WTC11 (cell line): ENCODE measurements around the gene MNAT1. TPM values are rescaled to one million over a fixed set of nuclear protein-coding genes. Genes with fewer than 3 reads are reported as not detected.

ENCODE experiments used
- ATAC-seq: fragments of 200-7000 bp; cut with Tn5 transposase; 2 replicates; pipeline ENCODE4 v1.10.0; 2021; ENCODE audit warnings: mild to moderate bottlenecking, moderate library complexity
- CTCF ChIA-PET: fragments of 300-600 bp; sonication (Branson Sonifier 250); formaldehyde crosslinking; loops from one replicate; lab custom pipeline; 2021; ENCODE audit warnings: antibody characterized with exemption; lab: Charles Lee
- POLR2A ChIA-PET: fragments of 350-600 bp; sonication (Branson Sonifier 250); formaldehyde crosslinking; loops from one replicate; lab custom pipeline; 2021; ENCODE audit warnings: antibody characterized with exemption; lab: Charles Lee
- DNase-seq: peaks from one replicate; pipeline ENCODE4 v3.0.0; 2021; ENCODE audit warnings: low spot score
- H3K27ac Mint-ChIP-seq: 2 replicates; pipeline ENCODE4 v1.8.0; 2021; ENCODE audit warnings: mixed read lengths
- H3K27me3 Mint-ChIP-seq: 2 replicates; pipeline ENCODE4 v1.8.0; 2021; ENCODE audit warnings: low read depth, mild to moderate bottlenecking, moderate library complexity, mixed read lengths
- H3K36me3 Mint-ChIP-seq: 2 replicates; pipeline ENCODE4 v1.8.0; 2021; ENCODE audit warnings: mixed read lengths
- H3K4me1 Mint-ChIP-seq: 2 replicates; pipeline ENCODE4 v1.8.0; 2022; ENCODE audit warnings: mixed read lengths
- H3K4me3 Mint-ChIP-seq: 2 replicates; pipeline ENCODE4 v1.8.0; 2021; ENCODE audit warnings: mild to moderate bottlenecking, moderate library complexity, mixed read lengths
- H3K9me3 Mint-ChIP-seq: 2 replicates; pipeline ENCODE4 v1.8.0; 2021; ENCODE audit warnings: mixed read lengths
- CTCF ChIP-seq: fragments of 200-600 bp; IDR thresholded peaks from 2 replicates; pipeline ENCODE4 v1.8.0; 2022; ENCODE audit warnings: antibody characterized with exemption
- FOXK1 ChIP-seq: sonication (generic); formaldehyde crosslinking; IDR thresholded peaks from 2 replicates; pipeline ENCODE4 v1.8.0; 2022; ENCODE audit warnings: mild to moderate bottlenecking, moderate library complexity, missing genetic modification reagents
- GABPB1 ChIP-seq: sonication (generic); formaldehyde crosslinking; IDR thresholded peaks from 2 replicates; pipeline ENCODE4 v1.8.1; 2023; ENCODE audit warnings: mild to moderate bottlenecking, missing genetic modification reagents
- HMGA2 ChIP-seq: fragments of 250-450 bp; sonication (Bioruptor Pico); IDR thresholded peaks from 2 replicates; pipeline ENCODE4 v1.4.0; 2021; ENCODE audit warnings: mild to moderate bottlenecking, moderate library complexity
- JAZF1 ChIP-seq: fragments of 250-450 bp; sonication (Bioruptor Pico); IDR thresholded peaks from 2 replicates; pipeline ENCODE4 v1.9.0; 2021; ENCODE audit warnings: moderate library complexity, mild to moderate bottlenecking, inconsistent platforms
- KAT7 ChIP-seq: sonication (generic); formaldehyde crosslinking; IDR thresholded peaks from 2 replicates; pipeline ENCODE4 v1.8.1; 2023; ENCODE audit warnings: missing genetic modification reagents, mild to moderate bottlenecking, borderline replicate concordance
- NR1H2 ChIP-seq: sonication (generic); formaldehyde crosslinking; IDR thresholded peaks from 2 replicates; pipeline ENCODE4 v1.9.0; 2021; ENCODE audit warnings: mild to moderate bottlenecking, moderate library complexity, missing genetic modification reagents
- NR2C2 ChIP-seq: sonication (generic); formaldehyde crosslinking; IDR thresholded peaks from 2 replicates; pipeline ENCODE4 v1.8.0; 2022; ENCODE audit warnings: mild to moderate bottlenecking, missing genetic modification reagents
- NR3C1 ChIP-seq: sonication (generic); formaldehyde crosslinking; conservative IDR thresholded peaks from 2 replicates; pipeline ENCODE4 v1.8.1; 2023; ENCODE audit warnings: low read depth, mild to moderate bottlenecking, missing genetic modification reagents
- OVOL2 ChIP-seq: fragments of 250-450 bp; sonication (Bioruptor Pico); IDR thresholded peaks from 2 replicates; pipeline ENCODE4 v1.9.0; 2021; ENCODE audit warnings: mild to moderate bottlenecking, borderline replicate concordance
- ZNF121 ChIP-seq: sonication (generic); formaldehyde crosslinking; IDR thresholded peaks from 2 replicates; pipeline ENCODE4 v1.8.0; 2023; ENCODE audit warnings: missing genetic modification reagents
- ZNF232 ChIP-seq: sonication (generic); formaldehyde crosslinking; IDR thresholded peaks from 2 replicates; pipeline ENCODE4 v1.8.0; 2022; ENCODE audit warnings: mild to moderate bottlenecking, missing genetic modification reagents
- ZNF416 ChIP-seq: fragments of 250-450 bp; sonication (Bioruptor Pico); IDR thresholded peaks from 2 replicates; pipeline ENCODE4 v1.9.0; 2021; ENCODE audit warnings: mild to moderate bottlenecking, inconsistent platforms
- total RNA-seq: library from RNA; stranded (reverse); gene quantifications from 3 replicates; pipeline ENCODE4 v1.2.3, GENCODE V29; 2021
- TF ChIP-seq, protein P1 (sequence below): sonication (generic); formaldehyde crosslinking; conservative IDR thresholded peaks from 2 replicates; pipeline ENCODE4 v1.8.1; 2023; ENCODE audit warnings: mild to moderate bottlenecking, low read depth, missing genetic modification reagents, moderate library complexity
- TF ChIP-seq, protein P2 (sequence below): sonication (generic); formaldehyde crosslinking; IDR thresholded peaks from 2 replicates; pipeline ENCODE4 v1.8.0; 2023; ENCODE audit warnings: missing genetic modification reagents
- TF ChIP-seq, protein P3 (sequence below): sonication (generic); formaldehyde crosslinking; conservative IDR thresholded peaks from 2 replicates; pipeline ENCODE4 v1.8.1; 2022; ENCODE audit warnings: mild to moderate bottlenecking, missing genetic modification reagents
- TF ChIP-seq, protein P4 (sequence below): sonication (generic); formaldehyde crosslinking; IDR thresholded peaks from 2 replicates; pipeline ENCODE4 v1.8.1; 2023; ENCODE audit warnings: mild to moderate bottlenecking, missing genetic modification reagents, moderate library complexity
- TF ChIP-seq, protein P5 (sequence below): fragments of 250-450 bp; sonication (Bioruptor Pico); IDR thresholded peaks from 2 replicates; pipeline ENCODE4 v1.9.0; 2021; ENCODE audit warnings: moderate library complexity, mild to moderate bottlenecking, inconsistent platforms, borderline replicate concordance
- TF ChIP-seq, protein P6 (sequence below): sonication (generic); formaldehyde crosslinking; IDR thresholded peaks from 2 replicates; pipeline ENCODE4 v1.8.0; 2022; ENCODE audit warnings: mild to moderate bottlenecking, missing genetic modification reagents

MNAT1 gene
- total RNA-seq, 1 experiment from 2014 or later, result 59.0 TPM

DNA sequence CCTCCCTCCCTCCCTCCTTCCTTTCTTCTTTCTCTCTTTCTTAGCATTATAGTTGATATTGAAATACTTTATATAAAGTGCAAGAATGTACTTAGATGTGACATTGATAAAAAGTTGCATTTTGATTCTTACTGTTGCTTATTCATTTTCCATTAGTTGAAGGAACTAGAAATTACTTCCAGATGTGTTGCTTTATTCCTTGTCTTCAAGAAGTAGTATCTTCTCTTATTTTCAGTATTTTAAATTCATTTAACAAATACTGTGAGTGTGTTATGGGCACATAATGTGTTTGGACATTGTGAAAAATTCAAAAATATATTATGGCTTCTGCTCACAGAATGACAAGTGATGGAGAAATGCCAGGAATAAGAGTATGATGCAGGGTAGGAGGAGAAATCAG lies 200.8 kb downstream of the MNAT1 start:
- Mint-ChIP-seq H3K36me3 (no peaks in the 10 kb centered on the region), H3K27ac (no peak overlapping the region), H3K9me3 (no peaks in the 10 kb centered on the region), H3K27me3 (no peaks in the 10 kb centered on the region), H3K4me3 (no peak overlapping the region), H3K4me1 (peaks cover 18% of the 10 kb centered on the region)
- TF ChIP-seq, protein P1, sequence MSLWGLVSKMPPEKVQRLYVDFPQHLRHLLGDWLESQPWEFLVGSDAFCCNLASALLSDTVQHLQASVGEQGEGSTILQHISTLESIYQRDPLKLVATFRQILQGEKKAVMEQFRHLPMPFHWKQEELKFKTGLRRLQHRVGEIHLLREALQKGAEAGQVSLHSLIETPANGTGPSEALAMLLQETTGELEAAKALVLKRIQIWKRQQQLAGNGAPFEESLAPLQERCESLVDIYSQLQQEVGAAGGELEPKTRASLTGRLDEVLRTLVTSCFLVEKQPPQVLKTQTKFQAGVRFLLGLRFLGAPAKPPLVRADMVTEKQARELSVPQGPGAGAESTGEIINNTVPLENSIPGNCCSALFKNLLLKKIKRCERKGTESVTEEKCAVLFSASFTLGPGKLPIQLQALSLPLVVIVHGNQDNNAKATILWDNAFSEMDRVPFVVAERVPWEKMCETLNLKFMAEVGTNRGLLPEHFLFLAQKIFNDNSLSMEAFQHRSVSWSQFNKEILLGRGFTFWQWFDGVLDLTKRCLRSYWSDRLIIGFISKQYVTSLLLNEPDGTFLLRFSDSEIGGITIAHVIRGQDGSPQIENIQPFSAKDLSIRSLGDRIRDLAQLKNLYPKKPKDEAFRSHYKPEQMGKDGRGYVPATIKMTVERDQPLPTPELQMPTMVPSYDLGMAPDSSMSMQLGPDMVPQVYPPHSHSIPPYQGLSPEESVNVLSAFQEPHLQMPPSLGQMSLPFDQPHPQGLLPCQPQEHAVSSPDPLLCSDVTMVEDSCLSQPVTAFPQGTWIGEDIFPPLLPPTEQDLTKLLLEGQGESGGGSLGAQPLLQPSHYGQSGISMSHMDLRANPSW (CRISPR knock-in tag), result no peak
- TF ChIP-seq OVOL2 (CRISPR knock-in tag) (no peak), NR2C2 (CRISPR knock-in tag) (no peak), CTCF (no peak), ZNF232 (no peak), KAT7 (CRISPR knock-in tag) (no peak), ZNF416 (no peak), HMGA2 (no peak)
- TF ChIP-seq, protein P2, sequence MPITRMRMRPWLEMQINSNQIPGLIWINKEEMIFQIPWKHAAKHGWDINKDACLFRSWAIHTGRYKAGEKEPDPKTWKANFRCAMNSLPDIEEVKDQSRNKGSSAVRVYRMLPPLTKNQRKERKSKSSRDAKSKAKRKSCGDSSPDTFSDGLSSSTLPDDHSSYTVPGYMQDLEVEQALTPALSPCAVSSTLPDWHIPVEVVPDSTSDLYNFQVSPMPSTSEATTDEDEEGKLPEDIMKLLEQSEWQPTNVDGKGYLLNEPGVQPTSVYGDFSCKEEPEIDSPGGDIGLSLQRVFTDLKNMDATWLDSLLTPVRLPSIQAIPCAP, result no peak
- TF ChIP-seq, protein P3, sequence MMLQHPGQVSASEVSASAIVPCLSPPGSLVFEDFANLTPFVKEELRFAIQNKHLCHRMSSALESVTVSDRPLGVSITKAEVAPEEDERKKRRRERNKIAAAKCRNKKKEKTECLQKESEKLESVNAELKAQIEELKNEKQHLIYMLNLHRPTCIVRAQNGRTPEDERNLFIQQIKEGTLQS (CRISPR knock-in tag), result no peak
- TF ChIP-seq, protein P4, sequence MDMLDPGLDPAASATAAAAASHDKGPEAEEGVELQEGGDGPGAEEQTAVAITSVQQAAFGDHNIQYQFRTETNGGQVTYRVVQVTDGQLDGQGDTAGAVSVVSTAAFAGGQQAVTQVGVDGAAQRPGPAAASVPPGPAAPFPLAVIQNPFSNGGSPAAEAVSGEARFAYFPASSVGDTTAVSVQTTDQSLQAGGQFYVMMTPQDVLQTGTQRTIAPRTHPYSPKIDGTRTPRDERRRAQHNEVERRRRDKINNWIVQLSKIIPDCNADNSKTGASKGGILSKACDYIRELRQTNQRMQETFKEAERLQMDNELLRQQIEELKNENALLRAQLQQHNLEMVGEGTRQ (CRISPR knock-in tag), result no peak
- ATAC-seq, result no peak
- CTCF ChIA-PET, result no interaction called here
- no peak for DNase-seq
- POLR2A ChIA-PET, result no interaction called here

- POLR2A ChIA-PET, result no interaction called here
- Mint-ChIP-seq H3K27ac (no peak overlapping the region), H3K36me3 (no peaks in the 10 kb centered on the region), H3K4me3 (no peak overlapping the region), H3K4me1 (peaks cover 15% of the 10 kb centered on the region), H3K27me3 (no peaks in the 10 kb centered on the region), H3K9me3 (no peaks in the 10 kb centered on the region)
- ATAC-seq, result no peak
- TF ChIP-seq KAT7 (CRISPR knock-in tag) (no peak), NR1H2 (no peak), NR3C1 (no peak), FOXK1 (CRISPR knock-in tag) (no peak), ZNF416 (no peak), JAZF1 (CRISPR knock-in tag) (no peak), GABPB1 (CRISPR knock-in tag) (no peak), ZNF121 (CRISPR knock-in tag) (no peak)
- TF ChIP-seq, protein P5, sequence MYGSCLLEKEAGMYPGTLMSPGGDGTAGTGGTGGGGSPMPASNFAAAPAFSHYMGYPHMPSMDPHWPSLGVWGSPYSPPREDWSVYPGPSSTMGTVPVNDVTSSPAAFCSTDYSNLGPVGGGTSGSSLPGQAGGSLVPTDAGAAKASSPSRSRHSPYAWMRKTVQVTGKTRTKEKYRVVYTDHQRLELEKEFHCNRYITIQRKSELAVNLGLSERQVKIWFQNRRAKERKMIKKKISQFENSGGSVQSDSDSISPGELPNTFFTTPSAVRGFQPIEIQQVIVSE, result no peak
- TF ChIP-seq, protein P6, sequence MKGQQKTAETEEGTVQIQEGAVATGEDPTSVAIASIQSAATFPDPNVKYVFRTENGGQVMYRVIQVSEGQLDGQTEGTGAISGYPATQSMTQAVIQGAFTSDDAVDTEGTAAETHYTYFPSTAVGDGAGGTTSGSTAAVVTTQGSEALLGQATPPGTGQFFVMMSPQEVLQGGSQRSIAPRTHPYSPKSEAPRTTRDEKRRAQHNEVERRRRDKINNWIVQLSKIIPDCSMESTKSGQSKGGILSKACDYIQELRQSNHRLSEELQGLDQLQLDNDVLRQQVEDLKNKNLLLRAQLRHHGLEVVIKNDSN (CRISPR knock-in tag), result no peak
- CTCF ChIA-PET, result no interaction called here
- DNase-seq, result no peak
Observed at GRCh38 chr14:60943637-60944032, 209.1 kb downstream of the MNAT1 start.
